ENCODE measurements around the gene BHLHE40. TPM values are rescaled to one million over a fixed set of nuclear protein-coding genes. Genes with fewer than 3 reads are reported as not detected.
"Not testable (repeated sequence)": the region's sequence is repeated elsewhere in the genome, so short reads cannot be mapped to it uniquely, and the experiment has no call there.

The BHLHE40 gene
- polyA plus RNA-seq, 3 donors, result 20.2 to 167 (median 23.4) TPM

- no peak overlapping the region for H3K9ac ChIP-seq (ENCODE audit: insufficient read depth, low read length, poor library complexity, severe bottlenecking)
- intact Hi-C loops (cut with micrococcal nuclease), result no loop called here
- Mint-ChIP-seq H3K4me3 (no peak overlapping the region), H3K36me3 (peaks cover 0 to 4% of the 10 kb centered on the region in 2 donors), H3K9me3 (peaks cover 9 to 29% (median 19%) of the 10 kb centered on the region in 7 donors), H3K27me3 (ENCODE audit: low read depth in 3 of 3) (no peaks in the 10 kb centered on the region), H3K4me1 (no peaks in the 10 kb centered on the region), H3K27ac (peak overlapping the region in 1 of 7 donors; percentile 50)
- DNase-seq, result no peak
- H2AFZ ChIP-seq (ENCODE audit: insufficient read depth, low read depth, low read length, poor library complexity, severe bottlenecking), result no peak overlapping the region
- H3K4me2 ChIP-seq (replicated peaks; ENCODE audit: extremely low read depth, low read length, poor library complexity, severe bottlenecking), result no peak overlapping the region
- H4K20me1 ChIP-seq (ENCODE audit: insufficient read depth, low read length), result no peaks in the 10 kb centered on the region
- H3K9me3 ChIP-seq (replicated peaks in 1 of 2; ENCODE audit: control insufficient read depth in 1 of 2, insufficient read depth in 1 of 2, low read length in 2 of 2), result peaks cover 10 to 16% of the 10 kb centered on the region in 2 donors
- 100% methylated on average over 3 of the region's 3 CpGs for WGBS (ENCODE audit: insufficient coverage)
- no peak overlapping the region for H3K27ac ChIP-seq (ENCODE audit: low read depth in 1 of 2, low read length in 2 of 2)
- no peaks in the 10 kb centered on the region for H3K4me1 ChIP-seq (ENCODE audit: control insufficient read depth in 1 of 2, insufficient read depth in 2 of 2, low read length in 2 of 2)
- TF ChIP-seq, protein P1, sequence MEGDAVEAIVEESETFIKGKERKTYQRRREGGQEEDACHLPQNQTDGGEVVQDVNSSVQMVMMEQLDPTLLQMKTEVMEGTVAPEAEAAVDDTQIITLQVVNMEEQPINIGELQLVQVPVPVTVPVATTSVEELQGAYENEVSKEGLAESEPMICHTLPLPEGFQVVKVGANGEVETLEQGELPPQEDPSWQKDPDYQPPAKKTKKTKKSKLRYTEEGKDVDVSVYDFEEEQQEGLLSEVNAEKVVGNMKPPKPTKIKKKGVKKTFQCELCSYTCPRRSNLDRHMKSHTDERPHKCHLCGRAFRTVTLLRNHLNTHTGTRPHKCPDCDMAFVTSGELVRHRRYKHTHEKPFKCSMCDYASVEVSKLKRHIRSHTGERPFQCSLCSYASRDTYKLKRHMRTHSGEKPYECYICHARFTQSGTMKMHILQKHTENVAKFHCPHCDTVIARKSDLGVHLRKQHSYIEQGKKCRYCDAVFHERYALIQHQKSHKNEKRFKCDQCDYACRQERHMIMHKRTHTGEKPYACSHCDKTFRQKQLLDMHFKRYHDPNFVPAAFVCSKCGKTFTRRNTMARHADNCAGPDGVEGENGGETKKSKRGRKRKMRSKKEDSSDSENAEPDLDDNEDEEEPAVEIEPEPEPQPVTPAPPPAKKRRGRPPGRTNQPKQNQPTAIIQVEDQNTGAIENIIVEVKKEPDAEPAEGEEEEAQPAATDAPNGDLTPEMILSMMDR (IDR thresholded peaks at IDR 0.05), result no peak
- H3K4me3 ChIP-seq (replicated peaks in 1 of 3; ENCODE audit: low read depth in 2 of 3, low read length in 3 of 3), result no peak overlapping the region
- H3K79me2 ChIP-seq (ENCODE audit: insufficient read depth, low read length), result no peaks in the 10 kb centered on the region
- H3K27me3 ChIP-seq (ENCODE audit: control insufficient read depth in 2 of 2, insufficient read depth in 2 of 2, low read length in 2 of 2), result peaks cover 0 to 2% of the 10 kb centered on the region in 2 donors
- no peaks in the 10 kb centered on the region for H3K36me3 ChIP-seq (replicated peaks in 1 of 2; ENCODE audit: control insufficient read depth in 1 of 2, insufficient read depth in 2 of 2, low read length in 2 of 2)
These were observed 21.3 kb upstream of the BHLHE40 start for GRCh38 chr3:4957978-4958377.

GRCh38 chr3:4959180-4959579, 20.1 kb upstream of the BHLHE40 start:
- no peaks in the 10 kb centered on the region for H3K79me2 ChIP-seq (ENCODE audit: insufficient read depth, low read length)
- H3K27ac Mint-ChIP-seq, result no peak overlapping the region
- peaks cover 9 to 29% (median 19%) of the 10 kb centered on the region in 7 donors for H3K9me3 Mint-ChIP-seq
- H3K9me3 ChIP-seq (replicated peaks in 1 of 2; ENCODE audit: control insufficient read depth in 1 of 2, insufficient read depth in 1 of 2, low read length in 2 of 2), result peaks cover 10 to 16% of the 10 kb centered on the region in 2 donors
- WGBS (ENCODE audit: insufficient coverage), result no CpG with 5 or more reads among the region's 4 CpGs
- no peak overlapping the region for H3K4me3 Mint-ChIP-seq
- H3K36me3 ChIP-seq (replicated peaks in 1 of 2; ENCODE audit: control insufficient read depth in 1 of 2, insufficient read depth in 2 of 2, low read length in 2 of 2), result no peaks in the 10 kb centered on the region
- H3K4me3 ChIP-seq (replicated peaks in 1 of 3; ENCODE audit: low read depth in 2 of 3, low read length in 3 of 3), result no peak overlapping the region
- no peak overlapping the region for H3K4me2 ChIP-seq (replicated peaks; ENCODE audit: extremely low read depth, low read length, poor library complexity, severe bottlenecking)
- peaks cover 0 to 2% (median 0%) of the 10 kb centered on the region in 3 donors for H3K27me3 Mint-ChIP-seq (ENCODE audit: low read depth in 3 of 3)
- DNase-seq, result no peak
- TF ChIP-seq, protein P1 (IDR thresholded peaks at IDR 0.05), result no peak
- H3K9ac ChIP-seq (ENCODE audit: insufficient read depth, low read length, poor library complexity, severe bottlenecking), result no peak overlapping the region
- H3K4me1 ChIP-seq (ENCODE audit: control insufficient read depth in 1 of 2, insufficient read depth in 2 of 2, low read length in 2 of 2), result no peaks in the 10 kb centered on the region
- intact Hi-C loops (cut with micrococcal nuclease), result no loop called here
- H3K4me1 Mint-ChIP-seq, result peaks cover 3% of the 10 kb centered on the region
- H3K27ac ChIP-seq (ENCODE audit: low read depth in 1 of 2, low read length in 2 of 2), result no peak overlapping the region
- no peaks in the 10 kb centered on the region for H4K20me1 ChIP-seq (ENCODE audit: insufficient read depth, low read length)
- H2AFZ ChIP-seq (ENCODE audit: insufficient read depth, low read depth, low read length, poor library complexity, severe bottlenecking), result no peak overlapping the region
- peaks cover 0 to 4% of the 10 kb centered on the region in 2 donors for H3K36me3 Mint-ChIP-seq
- H3K27me3 ChIP-seq (ENCODE audit: control insufficient read depth in 2 of 2, insufficient read depth in 2 of 2, low read length in 2 of 2), result peaks cover 0 to 2% of the 10 kb centered on the region in 2 donors

DNA sequence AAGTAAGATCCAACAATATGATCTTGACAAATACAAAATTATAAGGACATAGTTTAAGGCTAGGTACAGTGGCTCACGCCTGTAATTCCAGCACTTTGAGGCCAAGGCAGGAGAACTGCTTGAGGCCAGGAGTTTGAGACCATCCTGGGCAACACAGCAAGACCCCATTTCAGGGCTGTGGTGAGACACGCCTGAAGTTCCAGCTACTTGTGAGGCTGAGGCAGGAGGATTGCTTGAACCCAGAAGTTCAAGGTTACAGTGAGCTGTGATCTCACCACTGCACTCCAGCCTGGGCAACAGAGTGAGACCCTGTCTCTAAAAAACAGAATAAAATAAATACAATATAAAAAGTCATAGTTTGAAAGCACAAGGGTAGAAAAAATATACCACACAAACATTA, 17.4 kb upstream of the BHLHE40 start:
- H3K27ac Mint-ChIP-seq, result not testable (repeated sequence)

More for the DNA sequence above, 17.4 kb upstream of the BHLHE40 start:
- DNase-seq; H3K4me1 ChIP-seq (ENCODE audit: control insufficient read depth in 1 of 2, insufficient read depth in 2 of 2, low read length in 2 of 2); intact Hi-C loops (cut with micrococcal nuclease); H3K4me3 ChIP-seq (replicated peaks in 1 of 3; ENCODE audit: low read depth in 2 of 3, low read length in 3 of 3); H3K9ac ChIP-seq (ENCODE audit: insufficient read depth, low read length, poor library complexity, severe bottlenecking); H3K27me3 ChIP-seq (ENCODE audit: control insufficient read depth in 2 of 2, insufficient read depth in 2 of 2, low read length in 2 of 2); H2AFZ ChIP-seq (ENCODE audit: insufficient read depth, low read depth, low read length, poor library complexity, severe bottlenecking); H3K79me2 ChIP-seq (ENCODE audit: insufficient read depth, low read length); H3K36me3 Mint-ChIP-seq; H3K4me3 Mint-ChIP-seq; H4K20me1 ChIP-seq (ENCODE audit: insufficient read depth, low read length); H3K4me1 Mint-ChIP-seq; H3K4me2 ChIP-seq (replicated peaks; ENCODE audit: extremely low read depth, low read length, poor library complexity, severe bottlenecking); H3K27me3 Mint-ChIP-seq (ENCODE audit: low read depth in 3 of 3); H3K27ac ChIP-seq (ENCODE audit: low read depth in 1 of 2, low read length in 2 of 2); H3K36me3 ChIP-seq (replicated peaks in 1 of 2; ENCODE audit: control insufficient read depth in 1 of 2, insufficient read depth in 2 of 2, low read length in 2 of 2): not testable (repeated sequence)
- WGBS (ENCODE audit: insufficient coverage), result 92% methylated on average over 2 of the region's 2 CpGs
- peaks cover 11 to 33% (median 19%) of the 10 kb centered on the region in 7 donors for H3K9me3 Mint-ChIP-seq
- H3K9me3 ChIP-seq (replicated peaks in 1 of 2; ENCODE audit: control insufficient read depth in 1 of 2, insufficient read depth in 1 of 2, low read length in 2 of 2), result peaks cover 10 to 16% of the 10 kb centered on the region in 2 donors
